ENCODE results near the gene TAS2R3.

Gene TAS2R3, protein sequence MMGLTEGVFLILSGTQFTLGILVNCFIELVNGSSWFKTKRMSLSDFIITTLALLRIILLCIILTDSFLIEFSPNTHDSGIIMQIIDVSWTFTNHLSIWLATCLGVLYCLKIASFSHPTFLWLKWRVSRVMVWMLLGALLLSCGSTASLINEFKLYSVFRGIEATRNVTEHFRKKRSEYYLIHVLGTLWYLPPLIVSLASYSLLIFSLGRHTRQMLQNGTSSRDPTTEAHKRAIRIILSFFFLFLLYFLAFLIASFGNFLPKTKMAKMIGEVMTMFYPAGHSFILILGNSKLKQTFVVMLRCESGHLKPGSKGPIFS

DNA sequence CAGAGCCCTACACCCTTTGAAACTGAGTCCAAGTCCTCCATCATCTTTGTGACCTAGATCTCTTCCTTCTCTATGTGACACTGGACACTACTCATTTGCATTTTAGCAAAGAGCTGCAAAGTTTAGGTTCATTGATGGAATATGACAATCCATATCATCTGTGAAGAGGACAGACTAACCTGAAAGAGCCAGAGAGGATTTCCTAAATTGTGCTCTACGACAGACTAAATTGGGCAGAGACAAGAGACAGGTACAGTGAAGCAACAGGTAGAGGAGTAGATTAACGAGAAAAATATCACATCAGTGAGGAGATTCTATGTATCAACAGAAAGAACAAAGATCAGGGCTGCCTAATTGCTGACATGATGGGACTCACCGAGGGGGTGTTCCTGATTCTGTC is at the start of gene TAS2R3:
Gene TAS2R3 (plus strand): TSS at position 301 of the 400 bp plus-strand sequence. CDS start 62 bp downstream, at position 363.
- H3K9me3 ChIP-seq (ENCODE audit: control insufficient read depth in 2 of 2, low read length in 2 of 2), result no peaks in the 10 kb centered on the region
- H3K4me3 ChIP-seq (ENCODE audit: low read length in 2 of 2), result no peak within 1 kb of the TSS
- no peaks in the 10 kb centered on the region for H3K27me3 ChIP-seq (ENCODE audit: control insufficient read depth in 2 of 2, insufficient read depth in 2 of 2, low read length in 2 of 2)
- no peaks in the 10 kb centered on the region for H3K4me1 ChIP-seq (ENCODE audit: control insufficient read depth in 2 of 2, insufficient read depth in 2 of 2, low read length in 2 of 2)
- H3K9ac ChIP-seq (ENCODE audit: low read depth in 1 of 2, low read length in 2 of 2), result no peak within 1 kb of the TSS
- no peak within 1 kb of the TSS for H3K27ac ChIP-seq (ENCODE audit: low read depth in 2 of 2, low read length in 2 of 2)
- peaks cover 26 to 33% of the 10 kb centered on the region in 2 donors for H3K36me3 ChIP-seq (ENCODE audit: control insufficient read depth in 2 of 2, insufficient read depth in 2 of 2, low read length in 2 of 2)

DNA sequence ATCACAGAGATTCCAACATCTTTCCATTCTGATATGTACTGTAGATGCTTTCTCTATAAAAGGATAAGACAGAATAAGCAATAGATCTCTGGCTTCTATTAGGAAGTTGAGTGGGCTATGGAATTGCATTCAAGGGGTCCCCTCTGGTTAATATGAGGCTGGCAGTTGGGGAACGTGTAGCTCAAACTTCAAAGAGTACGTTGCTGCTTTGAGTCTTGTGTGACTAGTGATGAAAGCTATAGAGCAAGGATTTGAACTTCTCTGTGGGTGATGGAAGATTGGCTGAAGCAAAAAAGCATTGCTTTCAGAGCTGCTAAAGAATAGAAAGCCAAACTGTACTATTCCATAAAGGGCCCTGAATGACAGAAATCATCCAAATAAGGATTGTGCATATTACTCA is 49.3 kb upstream of the TAS2R3 start:
- H3K4me3 ChIP-seq (ENCODE audit: low read length in 2 of 2), result no peak overlapping the region
- H3K9ac ChIP-seq (ENCODE audit: low read depth in 1 of 2, low read length in 2 of 2), result no peak overlapping the region
- no peaks in the 10 kb centered on the region for H3K27me3 ChIP-seq (ENCODE audit: control insufficient read depth in 2 of 2, insufficient read depth in 2 of 2, low read length in 2 of 2)
- no peaks in the 10 kb centered on the region for H3K9me3 ChIP-seq (ENCODE audit: control insufficient read depth in 2 of 2, low read length in 2 of 2)
- no peaks in the 10 kb centered on the region for H3K4me1 ChIP-seq (ENCODE audit: control insufficient read depth in 2 of 2, insufficient read depth in 2 of 2, low read length in 2 of 2)
- H3K36me3 ChIP-seq (ENCODE audit: control insufficient read depth in 2 of 2, insufficient read depth in 2 of 2, low read length in 2 of 2), result no peaks in the 10 kb centered on the region
- no peak overlapping the region for H3K27ac ChIP-seq (ENCODE audit: low read depth in 2 of 2, low read length in 2 of 2)

DNA sequence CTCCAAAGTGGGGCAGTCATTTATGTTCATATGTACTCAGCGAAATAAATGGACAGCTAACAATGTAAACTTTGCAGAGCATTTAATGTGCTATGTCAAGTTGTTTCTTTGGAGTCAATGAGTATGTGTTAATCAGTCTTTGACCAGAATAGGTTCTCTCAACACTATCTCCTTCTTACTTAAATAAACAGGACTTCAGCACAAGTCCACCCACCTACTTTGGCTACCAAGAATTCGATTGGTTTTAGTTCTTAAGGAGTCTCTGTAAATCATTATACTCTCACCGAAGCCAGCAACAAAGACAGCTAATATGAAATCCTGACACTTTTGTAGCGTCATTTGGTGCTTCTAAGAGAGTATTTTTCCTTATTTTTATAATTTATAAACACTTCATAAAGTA is 48.9 kb upstream of the TAS2R3 start:
- Histone ChIP-seq H3K9ac (ENCODE audit: low read depth in 1 of 2, low read length in 2 of 2) (no peak overlapping the region), H3K4me3 (ENCODE audit: low read length in 2 of 2) (no peak overlapping the region), H3K27ac (ENCODE audit: low read depth in 2 of 2, low read length in 2 of 2) (no peak overlapping the region), H3K36me3 (ENCODE audit: control insufficient read depth in 2 of 2, insufficient read depth in 2 of 2, low read length in 2 of 2) (no peaks in the 10 kb centered on the region), H3K27me3 (ENCODE audit: control insufficient read depth in 2 of 2, insufficient read depth in 2 of 2, low read length in 2 of 2) (no peaks in the 10 kb centered on the region), H3K9me3 (ENCODE audit: control insufficient read depth in 2 of 2, low read length in 2 of 2) (no peaks in the 10 kb centered on the region), H3K4me1 (ENCODE audit: control insufficient read depth in 2 of 2, insufficient read depth in 2 of 2, low read length in 2 of 2) (no peaks in the 10 kb centered on the region)

DNA sequence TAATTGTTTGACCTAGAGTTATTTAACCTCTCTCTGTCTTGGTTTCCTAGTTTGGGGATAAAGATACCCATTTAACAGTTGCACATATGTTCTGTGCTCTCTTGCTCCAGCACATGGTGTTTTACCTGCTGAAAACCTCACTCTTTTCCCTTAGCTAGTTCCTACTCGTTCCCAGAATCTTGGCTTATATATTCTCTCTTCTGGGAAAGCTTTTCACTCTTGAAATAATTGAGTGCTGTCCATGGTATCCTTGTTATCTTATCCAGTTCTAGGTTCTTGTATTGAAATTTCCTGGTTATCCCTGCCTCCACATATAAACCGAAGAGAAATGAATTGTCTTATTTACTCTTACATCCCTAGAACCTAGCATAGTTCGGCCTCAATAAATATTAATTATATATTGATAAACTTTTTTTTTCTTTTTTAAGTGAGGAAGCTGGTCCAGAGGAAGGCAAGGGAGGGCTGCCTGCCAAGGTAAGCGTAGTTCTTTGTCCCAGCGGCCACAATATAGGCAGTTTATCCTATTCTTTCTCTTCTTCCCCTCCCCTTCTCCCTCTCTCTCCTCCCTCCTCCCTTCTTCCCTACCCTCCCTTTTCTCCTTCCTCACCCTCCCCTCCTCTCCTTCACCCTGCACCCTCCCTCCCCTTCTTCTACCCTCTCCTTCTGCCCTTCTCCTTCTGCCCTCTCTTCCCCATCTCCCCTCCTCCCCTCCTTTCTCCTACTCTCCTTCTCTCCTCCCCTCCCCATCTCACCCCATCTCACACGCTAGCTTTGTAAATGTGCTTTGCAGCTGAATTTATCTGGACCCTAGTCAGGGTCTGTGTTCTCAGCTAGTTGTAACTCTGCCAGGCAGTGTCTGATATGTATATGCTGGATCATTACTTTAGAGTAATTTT is 47.9 kb upstream of the TAS2R3 start:
- no peak overlapping the region for H3K4me3 ChIP-seq (ENCODE audit: low read length in 2 of 2)
- no peaks in the 10 kb centered on the region for H3K27me3 ChIP-seq (ENCODE audit: control insufficient read depth in 2 of 2, insufficient read depth in 2 of 2, low read length in 2 of 2)
- no peak overlapping the region for H3K27ac ChIP-seq (ENCODE audit: low read depth in 2 of 2, low read length in 2 of 2)
- H3K4me1 ChIP-seq (ENCODE audit: control insufficient read depth in 2 of 2, insufficient read depth in 2 of 2, low read length in 2 of 2), result no peaks in the 10 kb centered on the region
- no peaks in the 10 kb centered on the region for H3K36me3 ChIP-seq (ENCODE audit: control insufficient read depth in 2 of 2, insufficient read depth in 2 of 2, low read length in 2 of 2)
- no peak overlapping the region for H3K9ac ChIP-seq (ENCODE audit: low read depth in 1 of 2, low read length in 2 of 2)
- no peaks in the 10 kb centered on the region for H3K9me3 ChIP-seq (ENCODE audit: control insufficient read depth in 2 of 2, low read length in 2 of 2)

DNA sequence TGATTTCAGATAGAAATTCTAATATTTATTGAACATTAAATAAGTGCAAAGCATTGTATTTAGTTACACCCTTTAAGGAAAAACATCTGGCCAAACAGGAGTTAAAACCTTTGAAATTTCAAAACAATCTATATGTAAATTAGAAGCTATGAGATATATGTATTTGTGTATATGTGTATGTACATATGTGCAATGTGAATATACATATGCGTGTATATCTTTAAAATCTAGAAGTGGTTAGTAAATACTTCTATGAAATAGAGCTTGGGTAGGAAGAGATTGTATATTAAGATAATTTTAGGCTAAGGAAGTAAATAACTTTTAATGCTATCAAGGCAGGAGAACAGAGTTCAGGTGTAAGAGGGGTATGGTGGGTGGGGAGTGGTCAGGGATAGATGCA is 46.4 kb upstream of the TAS2R3 start:
- H3K27me3 ChIP-seq (ENCODE audit: control insufficient read depth in 2 of 2, insufficient read depth in 2 of 2, low read length in 2 of 2), result no peaks in the 10 kb centered on the region
- H3K36me3 ChIP-seq (ENCODE audit: control insufficient read depth in 2 of 2, insufficient read depth in 2 of 2, low read length in 2 of 2), result no peaks in the 10 kb centered on the region
- H3K9ac ChIP-seq (ENCODE audit: low read depth in 1 of 2, low read length in 2 of 2), result no peak overlapping the region
- H3K27ac ChIP-seq (ENCODE audit: low read depth in 2 of 2, low read length in 2 of 2), result no peak overlapping the region
- H3K4me1 ChIP-seq (ENCODE audit: control insufficient read depth in 2 of 2, insufficient read depth in 2 of 2, low read length in 2 of 2), result no peaks in the 10 kb centered on the region
- H3K9me3 ChIP-seq (ENCODE audit: control insufficient read depth in 2 of 2, low read length in 2 of 2), result no peaks in the 10 kb centered on the region
- H3K4me3 ChIP-seq (ENCODE audit: low read length in 2 of 2), result no peak overlapping the region

DNA sequence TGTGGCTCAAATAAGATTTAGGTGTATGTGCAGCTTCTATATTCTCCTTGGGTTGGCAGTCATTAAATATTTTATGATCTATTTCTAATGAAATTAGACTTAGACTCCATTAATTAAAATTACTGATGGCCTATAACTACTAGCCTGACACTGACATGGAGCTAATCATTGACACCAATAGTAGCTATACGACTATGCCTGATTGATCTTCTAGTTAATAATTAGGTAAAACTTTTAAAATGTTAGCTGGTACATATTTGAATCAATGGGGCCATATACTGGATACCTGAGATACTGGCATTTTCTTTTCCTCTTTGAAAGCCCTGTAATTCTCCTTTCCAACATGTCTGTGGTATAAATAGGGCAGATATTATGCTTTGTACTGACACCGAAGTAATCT is 41.4 kb upstream of the TAS2R3 start:
- Histone ChIP-seq H3K9me3 (ENCODE audit: control insufficient read depth in 2 of 2, low read length in 2 of 2) (no peaks in the 10 kb centered on the region), H3K27me3 (ENCODE audit: control insufficient read depth in 2 of 2, insufficient read depth in 2 of 2, low read length in 2 of 2) (no peaks in the 10 kb centered on the region), H3K4me1 (ENCODE audit: control insufficient read depth in 2 of 2, insufficient read depth in 2 of 2, low read length in 2 of 2) (no peaks in the 10 kb centered on the region), H3K36me3 (ENCODE audit: control insufficient read depth in 2 of 2, insufficient read depth in 2 of 2, low read length in 2 of 2) (no peaks in the 10 kb centered on the region), H3K9ac (ENCODE audit: low read depth in 1 of 2, low read length in 2 of 2) (no peak overlapping the region), H3K27ac (ENCODE audit: low read depth in 2 of 2, low read length in 2 of 2) (no peak overlapping the region), H3K4me3 (ENCODE audit: low read length in 2 of 2) (no peak overlapping the region)

DNA sequence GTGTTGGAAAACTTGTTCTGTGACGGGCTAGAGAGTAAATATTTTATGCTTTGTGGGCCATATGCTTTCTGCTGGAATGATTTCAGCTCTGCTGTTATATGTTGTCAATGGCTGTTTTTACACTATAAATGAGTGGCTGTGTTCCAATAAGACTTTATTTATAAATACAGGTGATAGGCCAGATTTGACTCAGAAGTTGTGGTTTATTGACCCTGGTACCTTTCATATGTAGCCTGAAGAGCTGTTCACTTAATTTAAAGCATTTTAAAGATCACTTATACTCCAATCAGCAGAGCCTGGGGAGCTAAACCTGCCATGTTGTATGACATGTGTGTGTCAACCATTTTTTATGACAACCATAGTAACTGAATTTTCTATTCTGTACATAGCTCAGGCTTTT is 34.9 kb upstream of the TAS2R3 start:
- Histone ChIP-seq H3K27me3 (ENCODE audit: control insufficient read depth in 2 of 2, insufficient read depth in 2 of 2, low read length in 2 of 2) (no peaks in the 10 kb centered on the region), H3K4me1 (ENCODE audit: control insufficient read depth in 2 of 2, insufficient read depth in 2 of 2, low read length in 2 of 2) (no peaks in the 10 kb centered on the region), H3K4me3 (ENCODE audit: low read length in 2 of 2) (no peak overlapping the region), H3K9me3 (ENCODE audit: control insufficient read depth in 2 of 2, low read length in 2 of 2) (no peaks in the 10 kb centered on the region), H3K36me3 (ENCODE audit: control insufficient read depth in 2 of 2, insufficient read depth in 2 of 2, low read length in 2 of 2) (no peaks in the 10 kb centered on the region), H3K27ac (ENCODE audit: low read depth in 2 of 2, low read length in 2 of 2) (no peak overlapping the region), H3K9ac (ENCODE audit: low read depth in 1 of 2, low read length in 2 of 2) (no peak overlapping the region)

DNA sequence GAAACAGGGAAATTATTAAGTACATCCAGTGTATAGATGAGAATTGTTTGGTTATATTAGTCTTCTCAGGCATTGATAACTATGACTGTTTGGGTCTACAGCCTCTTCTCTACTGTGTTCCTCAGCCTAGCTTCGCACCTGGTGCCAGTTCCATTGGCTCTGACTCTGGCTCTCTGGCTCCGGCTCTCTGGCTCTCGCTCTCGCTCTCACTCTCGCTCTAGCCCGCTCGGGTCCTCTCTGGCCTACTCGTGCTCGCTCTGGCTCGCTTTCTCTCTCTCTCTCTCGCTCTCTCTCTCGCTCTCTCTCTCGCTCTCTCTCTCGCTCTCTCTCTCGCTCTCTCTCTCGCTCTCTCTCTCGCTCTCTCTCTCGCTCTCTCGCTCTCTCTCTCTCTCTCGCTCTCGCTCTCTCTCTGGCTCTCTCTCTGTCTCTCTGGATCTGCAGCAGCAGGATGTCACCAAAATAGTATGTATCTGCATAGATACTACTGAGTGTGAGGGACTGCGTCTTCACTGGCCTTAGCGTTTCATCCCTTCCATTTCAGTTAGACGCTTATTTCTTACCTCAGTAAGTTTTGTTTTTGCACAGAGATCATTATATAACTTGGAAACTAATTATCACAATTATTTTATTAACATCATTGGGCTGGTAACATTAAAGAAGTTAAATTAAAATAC is 32.3 kb upstream of the TAS2R3 start:
- no peak overlapping the region for H3K9ac ChIP-seq (ENCODE audit: low read depth in 1 of 2, low read length in 2 of 2)
- no peaks in the 10 kb centered on the region for H3K36me3 ChIP-seq (ENCODE audit: control insufficient read depth in 2 of 2, insufficient read depth in 2 of 2, low read length in 2 of 2)
- no peaks in the 10 kb centered on the region for H3K27me3 ChIP-seq (ENCODE audit: control insufficient read depth in 2 of 2, insufficient read depth in 2 of 2, low read length in 2 of 2)
- no peaks in the 10 kb centered on the region for H3K4me1 ChIP-seq (ENCODE audit: control insufficient read depth in 2 of 2, insufficient read depth in 2 of 2, low read length in 2 of 2)
- no peaks in the 10 kb centered on the region for H3K9me3 ChIP-seq (ENCODE audit: control insufficient read depth in 2 of 2, low read length in 2 of 2)
- H3K4me3 ChIP-seq (ENCODE audit: low read length in 2 of 2), result no peak overlapping the region
- H3K27ac ChIP-seq (ENCODE audit: low read depth in 2 of 2, low read length in 2 of 2), result no peak overlapping the region

DNA sequence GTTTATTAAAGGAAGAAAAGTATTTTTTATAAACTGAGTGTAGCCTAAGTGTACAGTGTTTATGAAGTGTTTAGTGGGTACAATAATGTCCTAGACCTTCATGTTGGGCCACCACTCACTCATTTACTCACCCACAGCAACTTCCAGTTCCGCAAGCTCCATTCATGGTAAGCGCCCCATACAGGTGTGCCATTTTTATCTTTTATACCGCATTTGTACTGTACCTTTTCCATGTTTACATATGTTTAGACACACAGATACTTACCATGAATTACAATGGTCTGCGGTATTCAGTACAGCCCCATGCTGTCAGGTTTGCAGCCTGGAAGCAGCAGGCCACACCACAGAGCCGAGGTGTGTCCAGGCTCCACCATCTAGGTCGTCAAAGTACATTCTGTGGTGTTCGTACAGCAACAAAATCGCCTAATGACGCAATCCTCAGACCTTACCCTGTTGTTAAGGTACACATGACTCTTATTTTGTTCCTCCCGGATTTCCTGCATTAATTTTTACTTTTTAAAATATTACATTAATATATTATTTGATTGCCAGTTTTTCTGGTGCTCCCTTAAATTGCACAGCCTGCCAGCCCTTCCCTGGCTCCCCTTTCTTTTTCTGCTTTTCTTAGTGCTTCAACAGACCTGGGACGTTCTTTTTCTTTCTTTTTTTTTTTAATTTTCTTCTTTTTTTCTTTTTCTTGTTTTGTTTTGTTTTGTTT is 26.6 kb upstream of the TAS2R3 start:
- Histone ChIP-seq H3K4me3 (ENCODE audit: low read length in 2 of 2) (peak overlapping the region; percentile 94 to 96), H3K27ac (ENCODE audit: low read depth in 2 of 2, low read length in 2 of 2) (peak overlapping the region; percentile 74 to 83), H3K4me1 (ENCODE audit: control insufficient read depth in 2 of 2, insufficient read depth in 2 of 2, low read length in 2 of 2) (peaks cover 6 to 16% of the 10 kb centered on the region in 2 donors), H3K36me3 (ENCODE audit: control insufficient read depth in 2 of 2, insufficient read depth in 2 of 2, low read length in 2 of 2) (peaks cover 15 to 18% of the 10 kb centered on the region in 2 donors), H3K9ac (ENCODE audit: low read depth in 1 of 2, low read length in 2 of 2) (peak overlapping the region; percentile 66 to 76), H3K9me3 (ENCODE audit: control insufficient read depth in 2 of 2, low read length in 2 of 2) (no peaks in the 10 kb centered on the region), H3K27me3 (ENCODE audit: control insufficient read depth in 2 of 2, insufficient read depth in 2 of 2, low read length in 2 of 2) (no peaks in the 10 kb centered on the region)
